ENCODE results near the gene PRR15. TPM values are rescaled to one million over a fixed set of nuclear protein-coding genes. Genes with fewer than 3 reads are reported as not detected.

PRR15 gene
- total and polyA plus RNA-seq, 4 donors, result 0.02 to 0.98 (median 0.17) TPM; not detected in 1

DNA sequence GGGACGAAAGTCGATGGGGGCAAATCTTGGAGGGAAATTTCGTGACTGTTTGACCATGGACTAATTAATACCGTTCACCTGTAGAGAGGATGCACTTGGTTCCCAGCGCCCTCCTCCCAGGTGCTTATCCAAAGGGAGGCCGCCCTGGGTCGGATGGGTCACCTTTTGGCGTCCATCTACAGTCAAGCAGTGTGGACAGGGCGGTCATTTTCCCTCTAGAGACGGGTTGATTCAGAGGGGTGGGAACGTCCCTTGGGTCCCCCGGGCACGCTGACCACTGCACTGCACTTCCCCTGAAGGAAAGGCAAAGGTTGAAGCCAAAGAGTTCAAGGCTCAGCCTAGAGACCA, 2.0 kb downstream of the PRR15 start:
- TF ChIP-seq EGR1 (IDR thresholded peaks at IDR 0.05; ENCODE audit: low read depth in 2 of 2), result no peak
- no peak for TF ChIP-seq NR2F2 (IDR thresholded peaks at IDR 0.05)
- TF ChIP-seq YY1 (IDR thresholded peaks at IDR 0.05), result no peak
- H3K4me1 ChIP-seq (ENCODE audit: control insufficient read depth in 4 of 4, insufficient read depth in 4 of 4, low read length in 3 of 4), result peaks cover 12 to 45% (median 40%) of the 10 kb centered on the region in 4 donors
- no peak for DNase-seq (ENCODE audit: low spot score)
- H3K27ac ChIP-seq (ENCODE audit: low read depth in 1 of 2, low read length in 2 of 2), result no peak overlapping the region
- WGBS, result 25% methylated on average over 13 of the region's 13 CpGs
- H3K9me3 ChIP-seq (ENCODE audit: control insufficient read depth in 4 of 4, low read length in 3 of 4), result no peaks in the 10 kb centered on the region
- H3K9ac ChIP-seq (ENCODE audit: low read depth in 1 of 2, low read length in 2 of 2), result no peak overlapping the region
- H3K27me3 ChIP-seq (ENCODE audit: control insufficient read depth in 4 of 4, insufficient read depth in 4 of 4, low read length in 3 of 4), result peaks cover 0 to 13% (median 3%) of the 10 kb centered on the region in 4 donors
- peak overlapping the region in 1 of 3 donors; percentile 65 for H3K4me3 ChIP-seq (ENCODE audit: low read depth in 1 of 3, low read length in 3 of 3)
- no peaks in the 10 kb centered on the region for H3K36me3 ChIP-seq (ENCODE audit: control insufficient read depth in 4 of 4, insufficient read depth in 3 of 4, low read depth in 1 of 4, low read length in 3 of 4)

DNA sequence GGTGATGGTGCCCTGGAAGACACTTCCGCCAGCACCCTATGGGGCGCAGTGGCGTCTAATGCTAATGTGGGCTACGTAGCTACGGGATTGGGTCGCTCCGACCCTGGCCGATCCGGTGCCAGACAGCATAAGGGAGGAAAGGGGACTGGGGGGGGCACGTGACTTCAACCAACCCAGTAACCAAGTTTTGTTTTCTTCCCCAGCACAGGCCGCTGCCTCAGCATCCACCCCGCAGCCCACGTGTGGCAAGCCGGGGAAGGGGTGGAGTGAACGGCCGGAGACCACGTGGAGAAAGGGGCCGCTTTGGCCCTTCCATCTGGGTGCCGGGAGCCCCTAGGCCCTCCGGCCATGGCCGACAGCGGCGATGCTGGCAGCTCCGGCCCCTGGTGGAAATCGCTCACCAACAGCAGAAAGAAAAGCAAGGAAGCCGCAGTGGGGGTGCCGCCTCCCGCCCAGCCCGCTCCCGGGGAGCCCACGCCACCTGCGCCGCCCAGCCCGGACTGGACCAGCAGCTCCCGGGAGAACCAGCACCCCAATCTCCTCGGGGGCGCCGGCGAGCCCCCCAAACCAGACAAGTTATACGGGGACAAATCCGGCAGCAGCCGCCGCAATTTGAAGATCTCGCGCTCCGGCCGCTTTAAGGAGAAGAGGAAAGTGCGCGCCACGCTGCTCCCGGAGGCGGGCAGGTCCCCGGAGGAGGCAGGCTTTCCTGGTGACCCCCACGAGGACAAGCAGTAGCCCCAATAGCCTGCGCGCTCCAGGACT, 2.5 kb downstream of the PRR15 start:
- Histone ChIP-seq H3K27ac (ENCODE audit: low read depth in 1 of 2, low read length in 2 of 2) (no peak overlapping the region), H3K4me1 (ENCODE audit: control insufficient read depth in 4 of 4, insufficient read depth in 4 of 4, low read length in 3 of 4) (peaks cover 12 to 45% (median 40%) of the 10 kb centered on the region in 4 donors), H3K27me3 (ENCODE audit: control insufficient read depth in 4 of 4, insufficient read depth in 4 of 4, low read length in 3 of 4) (peaks cover 0 to 15% (median 3%) of the 10 kb centered on the region in 4 donors), H3K9ac (ENCODE audit: low read depth in 1 of 2, low read length in 2 of 2) (no peak overlapping the region), H3K36me3 (ENCODE audit: control insufficient read depth in 4 of 4, insufficient read depth in 3 of 4, low read depth in 1 of 4, low read length in 3 of 4) (no peaks in the 10 kb centered on the region), H3K9me3 (ENCODE audit: control insufficient read depth in 4 of 4, low read length in 3 of 4) (no peaks in the 10 kb centered on the region), H3K4me3 (ENCODE audit: low read depth in 1 of 3, low read length in 3 of 3) (peak overlapping the region in 2 of 3 donors; percentile 49 to 65)
- 5% methylated on average over 56 of the region's 56 CpGs for WGBS
- TF ChIP-seq, protein P1, sequence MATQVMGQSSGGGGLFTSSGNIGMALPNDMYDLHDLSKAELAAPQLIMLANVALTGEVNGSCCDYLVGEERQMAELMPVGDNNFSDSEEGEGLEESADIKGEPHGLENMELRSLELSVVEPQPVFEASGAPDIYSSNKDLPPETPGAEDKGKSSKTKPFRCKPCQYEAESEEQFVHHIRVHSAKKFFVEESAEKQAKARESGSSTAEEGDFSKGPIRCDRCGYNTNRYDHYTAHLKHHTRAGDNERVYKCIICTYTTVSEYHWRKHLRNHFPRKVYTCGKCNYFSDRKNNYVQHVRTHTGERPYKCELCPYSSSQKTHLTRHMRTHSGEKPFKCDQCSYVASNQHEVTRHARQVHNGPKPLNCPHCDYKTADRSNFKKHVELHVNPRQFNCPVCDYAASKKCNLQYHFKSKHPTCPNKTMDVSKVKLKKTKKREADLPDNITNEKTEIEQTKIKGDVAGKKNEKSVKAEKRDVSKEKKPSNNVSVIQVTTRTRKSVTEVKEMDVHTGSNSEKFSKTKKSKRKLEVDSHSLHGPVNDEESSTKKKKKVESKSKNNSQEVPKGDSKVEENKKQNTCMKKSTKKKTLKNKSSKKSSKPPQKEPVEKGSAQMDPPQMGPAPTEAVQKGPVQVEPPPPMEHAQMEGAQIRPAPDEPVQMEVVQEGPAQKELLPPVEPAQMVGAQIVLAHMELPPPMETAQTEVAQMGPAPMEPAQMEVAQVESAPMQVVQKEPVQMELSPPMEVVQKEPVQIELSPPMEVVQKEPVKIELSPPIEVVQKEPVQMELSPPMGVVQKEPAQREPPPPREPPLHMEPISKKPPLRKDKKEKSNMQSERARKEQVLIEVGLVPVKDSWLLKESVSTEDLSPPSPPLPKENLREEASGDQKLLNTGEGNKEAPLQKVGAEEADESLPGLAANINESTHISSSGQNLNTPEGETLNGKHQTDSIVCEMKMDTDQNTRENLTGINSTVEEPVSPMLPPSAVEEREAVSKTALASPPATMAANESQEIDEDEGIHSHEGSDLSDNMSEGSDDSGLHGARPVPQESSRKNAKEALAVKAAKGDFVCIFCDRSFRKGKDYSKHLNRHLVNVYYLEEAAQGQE (IDR thresholded peaks at IDR 0.05), result no peak
- TF ChIP-seq FOXA2 (IDR thresholded peaks at IDR 0.05), result no peak
- TF ChIP-seq, protein P2, sequence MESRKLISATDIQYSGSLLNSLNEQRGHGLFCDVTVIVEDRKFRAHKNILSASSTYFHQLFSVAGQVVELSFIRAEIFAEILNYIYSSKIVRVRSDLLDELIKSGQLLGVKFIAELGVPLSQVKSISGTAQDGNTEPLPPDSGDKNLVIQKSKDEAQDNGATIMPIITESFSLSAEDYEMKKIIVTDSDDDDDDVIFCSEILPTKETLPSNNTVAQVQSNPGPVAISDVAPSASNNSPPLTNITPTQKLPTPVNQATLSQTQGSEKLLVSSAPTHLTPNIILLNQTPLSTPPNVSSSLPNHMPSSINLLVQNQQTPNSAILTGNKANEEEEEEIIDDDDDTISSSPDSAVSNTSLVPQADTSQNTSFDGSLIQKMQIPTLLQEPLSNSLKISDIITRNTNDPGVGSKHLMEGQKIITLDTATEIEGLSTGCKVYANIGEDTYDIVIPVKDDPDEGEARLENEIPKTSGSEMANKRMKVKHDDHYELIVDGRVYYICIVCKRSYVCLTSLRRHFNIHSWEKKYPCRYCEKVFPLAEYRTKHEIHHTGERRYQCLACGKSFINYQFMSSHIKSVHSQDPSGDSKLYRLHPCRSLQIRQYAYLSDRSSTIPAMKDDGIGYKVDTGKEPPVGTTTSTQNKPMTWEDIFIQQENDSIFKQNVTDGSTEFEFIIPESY (IDR thresholded peaks at IDR 0.05), result no peak
- no peak for TF ChIP-seq FOXA1 (IDR thresholded peaks at IDR 0.05)
- TF ChIP-seq SP1 (IDR thresholded peaks at IDR 0.05), result no peak
- no peak for DNase-seq (ENCODE audit: low spot score)

DNA sequence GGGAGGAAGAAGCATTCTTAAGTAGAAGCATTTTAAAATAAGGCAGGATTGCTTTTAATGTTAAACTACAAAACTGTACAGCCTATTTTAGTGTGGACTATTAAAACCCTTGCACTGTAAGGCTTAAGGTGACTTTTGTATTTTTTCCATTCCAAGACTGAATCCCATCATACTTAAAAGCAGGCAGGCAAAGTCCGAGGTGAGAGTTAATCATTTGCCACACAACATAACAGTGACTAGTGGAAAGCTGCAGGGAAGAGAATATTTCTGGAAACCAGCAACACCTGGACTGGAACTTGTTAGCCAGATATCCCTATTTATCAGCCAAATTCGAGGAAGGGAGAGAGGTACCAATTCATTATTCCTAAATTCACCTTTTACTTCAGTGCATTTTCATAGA, 3.5 kb downstream of the PRR15 start:
- TF ChIP-seq RXRA (IDR thresholded peaks at IDR 0.05) (no peak), HNF4A (conservative IDR thresholded peaks at IDR 0.05) (peak in 1 of 2 donors; percentile 25), SP1 (IDR thresholded peaks at IDR 0.05) (no peak)
- 47% methylated on average over 2 of the region's 2 CpGs for WGBS
- H3K4me1 ChIP-seq (ENCODE audit: control insufficient read depth in 4 of 4, insufficient read depth in 4 of 4, low read length in 3 of 4), result peaks cover 12 to 45% (median 40%) of the 10 kb centered on the region in 4 donors
- no peak overlapping the region for H3K4me3 ChIP-seq (ENCODE audit: low read depth in 1 of 3, low read length in 3 of 3)
- H3K27ac ChIP-seq (ENCODE audit: low read depth in 1 of 2, low read length in 2 of 2), result no peak overlapping the region
- DNase-seq (ENCODE audit: low spot score), result no peak
- H3K9ac ChIP-seq (ENCODE audit: low read depth in 1 of 2, low read length in 2 of 2), result no peak overlapping the region
- peaks cover 0 to 15% (median 3%) of the 10 kb centered on the region in 4 donors for H3K27me3 ChIP-seq (ENCODE audit: control insufficient read depth in 4 of 4, insufficient read depth in 4 of 4, low read length in 3 of 4)
- no peaks in the 10 kb centered on the region for H3K36me3 ChIP-seq (ENCODE audit: control insufficient read depth in 4 of 4, insufficient read depth in 3 of 4, low read depth in 1 of 4, low read length in 3 of 4)
- H3K9me3 ChIP-seq (ENCODE audit: control insufficient read depth in 4 of 4, low read length in 3 of 4), result no peaks in the 10 kb centered on the region

Data from liver (tissue), 9 donors.